Endodermal cell (in vitro differentiated cells): Measurements from ENCODE around the gene MASP2. TPM values are rescaled to one million over a fixed set of nuclear protein-coding genes. Genes with fewer than 3 reads are reported as not detected.

Experiments
- DNase-seq: peaks from one replicate; pipeline ENCODE4 v3.0.0-alpha.2; 2017
- H3K27ac ChIP-seq: 2 replicates; pipeline ENCODE4 v1.5.1; 2013; ENCODE audit warnings: mild to moderate bottlenecking, low read depth, low read length, moderate library complexity
- H3K27me3 ChIP-seq: 2 replicates; pipeline ENCODE4 v1.6.1; 2013; ENCODE audit warnings: mild to moderate bottlenecking, low read length, moderate library complexity; ENCODE audit not compliant: insufficient read depth, control insufficient read depth, poor library complexity, severe bottlenecking
- H3K36me3 ChIP-seq: 2 replicates; pipeline ENCODE4 v1.7.0; 2013; ENCODE audit warnings: mild to moderate bottlenecking, low read length, moderate library complexity; ENCODE audit not compliant: control insufficient read depth, insufficient read depth
- H3K4me1 ChIP-seq: one replicate; pipeline ENCODE4 v1.7.0; 2013; ENCODE audit warnings: low read length; ENCODE audit not compliant: control insufficient read depth, insufficient read depth
- H3K4me3 ChIP-seq: 2 replicates; pipeline ENCODE4 v1.5.1; 2013; ENCODE audit warnings: mild to moderate bottlenecking, low read length, moderate library complexity
- H3K9ac ChIP-seq: 2 replicates; pipeline ENCODE4 v1.6.1; 2013; ENCODE audit warnings: mild to moderate bottlenecking, low read length, moderate library complexity; ENCODE audit not compliant: poor library complexity, severe bottlenecking; ENCODE audit errors: extremely low read depth
- H3K9me3 ChIP-seq: 2 replicates; pipeline ENCODE4 v1.6.1; 2013; ENCODE audit warnings: mild to moderate bottlenecking, low read length, moderate library complexity; ENCODE audit not compliant: control insufficient read depth
- H3K27ac Mint-ChIP-seq: 2 replicates; pipeline ENCODE4 v1.8.0; 2020; ENCODE audit warnings: mixed read lengths
- H3K27me3 Mint-ChIP-seq: 2 replicates; pipeline ENCODE4 v1.8.0; 2021; ENCODE audit warnings: mild to moderate bottlenecking, mixed read lengths; ENCODE audit not compliant: insufficient read depth
- H3K36me3 Mint-ChIP-seq: 2 replicates; pipeline ENCODE4 v1.8.0; 2020; ENCODE audit warnings: low read depth, mixed read lengths
- H3K4me1 Mint-ChIP-seq: 2 replicates; pipeline ENCODE4 v1.8.0; 2020; ENCODE audit warnings: mixed read lengths
- H3K4me3 Mint-ChIP-seq: 2 replicates; pipeline ENCODE4 v1.8.0; 2020; ENCODE audit warnings: mild to moderate bottlenecking, moderate library complexity, mixed read lengths
- H3K9me3 Mint-ChIP-seq: 2 replicates; pipeline ENCODE4 v1.8.0; 2020; ENCODE audit warnings: mild to moderate bottlenecking, mixed read lengths
- CTCF ChIP-seq: fragments of 200-600 bp; sonication (generic); conservative IDR thresholded peaks from 2 replicates; pipeline ENCODE4 v1.5.0; 2021; ENCODE audit warnings: antibody characterized with exemption, mild to moderate bottlenecking
- WGBS, 2 experiments: methylation state at CpG; one replicate each; pipeline versions ENCODE4 v1.1.5 to v1.1.7; 2013; ENCODE audit warnings: missing lambda C conversion rate in 2 of 2, mixed read lengths in 1 of 2; ENCODE audit not compliant: insufficient coverage in 1 of 2, insufficient read length in 1 of 2; 5-methylcytosine and 5-hydroxymethylcytosine counted together
- total RNA-seq, 2 donors: library from RNA; stranded (reverse); fragmentation: NEBNext Ultra II Directional in 1 of 2; extraction: Animal tissue kit (Norgen Biotek cat#: 25700) in 1 of 2; gene quantifications; 2 replicates in 1 of 2; 3 replicates in 1 of 2; pipeline ENCODE4 v1.2.1, GENCODE V29; 2021

The MASP2 gene
- total RNA-seq, 2 donors from 2014 or later = 0.51 TPM; not detected in 1

- peaks cover 78% of the 10 kb centered on the region for H3K36me3 Mint-ChIP-seq
- Histone ChIP-seq H3K9ac (no peak overlapping the region), H3K4me3 (no peak overlapping the region), H3K27me3 (no peaks in the 10 kb centered on the region), H3K36me3 (peaks cover 89% of the 10 kb centered on the region), H3K4me1 (no peaks in the 10 kb centered on the region), H3K27ac (no peak overlapping the region), H3K9me3 (no peaks in the 10 kb centered on the region)
- H3K27ac Mint-ChIP-seq = no peak overlapping the region
- TF ChIP-seq CTCF = no peak
- H3K4me1 Mint-ChIP-seq = no peaks in the 10 kb centered on the region
- no peaks in the 10 kb centered on the region for H3K27me3 Mint-ChIP-seq
- no peaks in the 10 kb centered on the region for H3K9me3 Mint-ChIP-seq
- 88 to 89% methylated on average over 9 to 15 of the region's 15 CpGs for WGBS, 2 experiments
- no peak for DNase-seq
- H3K4me3 Mint-ChIP-seq = no peak overlapping the region
Measured at GRCh38 chr1:11071463-11072215, 24.6 kb upstream of the MASP2 start.

GRCh38 chr1:11070876-11071275, 23.8 kb upstream of the MASP2 start:
- H3K27ac ChIP-seq = no peak overlapping the region
- Mint-ChIP-seq H3K27me3 (no peaks in the 10 kb centered on the region), H3K27ac (no peak overlapping the region), H3K4me3 (no peak overlapping the region), H3K36me3 (peaks cover 76% of the 10 kb centered on the region), H3K9me3 (no peaks in the 10 kb centered on the region), H3K4me1 (no peaks in the 10 kb centered on the region)
- H3K4me1 ChIP-seq = no peaks in the 10 kb centered on the region
- H3K9me3 ChIP-seq = no peaks in the 10 kb centered on the region
- peaks cover 90% of the 10 kb centered on the region for H3K36me3 ChIP-seq
- no peak for DNase-seq
- no peaks in the 10 kb centered on the region for H3K27me3 ChIP-seq
- H3K9ac ChIP-seq = no peak overlapping the region
- WGBS, 2 experiments = 93 to 94% methylated on average over 11 of the region's 11 CpGs
- TF ChIP-seq CTCF = no peak
- no peak overlapping the region for H3K4me3 ChIP-seq

- Mint-ChIP-seq H3K9me3 (no peaks in the 10 kb centered on the region), H3K4me1 (no peaks in the 10 kb centered on the region), H3K4me3 (no peak overlapping the region), H3K36me3 (peaks cover 74% of the 10 kb centered on the region), H3K27me3 (no peaks in the 10 kb centered on the region), H3K27ac (no peak overlapping the region)
- no peak overlapping the region for H3K27ac ChIP-seq
- H3K36me3 ChIP-seq = peaks cover 92% of the 10 kb centered on the region
- no peak overlapping the region for H3K4me3 ChIP-seq
- no peak overlapping the region for H3K9ac ChIP-seq
- DNase-seq = no peak
- H3K4me1 ChIP-seq = no peaks in the 10 kb centered on the region
- TF ChIP-seq CTCF = no peak
- no peaks in the 10 kb centered on the region for H3K9me3 ChIP-seq
- no peaks in the 10 kb centered on the region for H3K27me3 ChIP-seq
- WGBS, 2 experiments = 95% methylated on average over 15 to 17 of the region's 17 CpGs
Measured at GRCh38 chr1:11068600-11069473, 21.8 kb upstream of the MASP2 start.
